SU-DHL-6 (cell line): Measurements from ENCODE around the gene MAP1S.
"Not testable (repeated sequence)": the region's sequence is repeated elsewhere in the genome, so short reads cannot be mapped to it uniquely, and the experiment has no call there.

Experiments
- H2AFZ ChIP-seq: fragments of 200-600 bp; sonication (generic); 2 replicates; pipeline ENCODE4 v1.6.1; 2014; ENCODE audit warnings: low read depth, mild to moderate bottlenecking, moderate library complexity, mixed read lengths, antibody characterized with exemption, low read length; ENCODE audit not compliant: severe bottlenecking
- H3F3A ChIP-seq: fragments of 200-600 bp; shearing (Covaris generic); 2 replicates; pipeline ENCODE4 v1.6.0; 2016; ENCODE audit warnings: antibody characterized with exemption, mild to moderate bottlenecking; ENCODE audit not compliant: insufficient read depth
- H3K27ac ChIP-seq: fragments of 200-600 bp; sonication (generic); 2 replicates; pipeline ENCODE4 v1.5.1; 2016; ENCODE audit warnings: low read depth, mild to moderate bottlenecking, low read length, moderate library complexity, mixed read lengths
- H3K27me3 ChIP-seq: fragments of 200-600 bp; sonication (generic), shearing (Covaris generic); 2 replicates; pipeline ENCODE4 v1.6.0; 2014; ENCODE audit warnings: mild to moderate bottlenecking, low read length
- H3K36me3 ChIP-seq: fragments of 200-600 bp; sonication (generic); 2 replicates; pipeline ENCODE4 v1.6.1; 2014; ENCODE audit warnings: mild to moderate bottlenecking, low read length, mixed read lengths
- H3K4me2 ChIP-seq: fragments of 300-600, 200-600 bp; shearing (Covaris generic), sonication (generic); 2 replicates; pipeline ENCODE4 v1.6.0; 2014; ENCODE audit warnings: low read length, low read depth, mild to moderate bottlenecking; ENCODE audit not compliant: poor library complexity, severe bottlenecking
- H3K4me3 ChIP-seq: fragments of 200-600 bp; sonication (generic); 2 replicates; pipeline ENCODE4 v1.5.1; 2014; ENCODE audit warnings: antibody characterized with exemption, low read length, mild to moderate bottlenecking, mixed read lengths; ENCODE audit not compliant: insufficient read depth, poor library complexity, severe bottlenecking
- H3K79me2 ChIP-seq: fragments of 200-600 bp; sonication (generic); 2 replicates; pipeline ENCODE4 v1.6.1; 2014; ENCODE audit warnings: mild to moderate bottlenecking, low read length, moderate library complexity; ENCODE audit not compliant: insufficient read depth
- H3K9ac ChIP-seq: fragments of 200-600 bp; sonication (generic); 2 replicates; pipeline ENCODE4 v1.7.0; 2014; ENCODE audit warnings: mild to moderate bottlenecking, low read length
- H3K9me2 ChIP-seq: fragments of 200-600 bp; sonication (generic); replicated peaks from 2 replicates; pipeline ENCODE4 v1.6.1; 2014; ENCODE audit warnings: low read length; ENCODE audit not compliant: insufficient read depth
- H3K9me3 ChIP-seq: fragments of 200-600 bp; sonication (generic); 2 replicates; pipeline ENCODE4 v1.6.1; 2014; ENCODE audit warnings: low read length, mixed read lengths; ENCODE audit not compliant: insufficient read depth
- H4K20me1 ChIP-seq: fragments of 200-600 bp; sonication (generic); 2 replicates; pipeline ENCODE4 v1.6.1; 2014; ENCODE audit warnings: low read depth, mild to moderate bottlenecking, antibody characterized with exemption, low read length, moderate library complexity, mixed read lengths
- CTCF ChIP-seq: fragments of 200-600 bp; sonication (generic); IDR thresholded peaks from one replicate; pipeline ENCODE4 v1.5.1; 2017; ENCODE audit warnings: antibody characterized with exemption, mild to moderate bottlenecking, low read length, moderate library complexity; ENCODE audit not compliant: insufficient read depth, poor library complexity, severe bottlenecking
- EZH2phosphoT487 ChIP-seq: fragments of 200-600 bp; sonication (generic), shearing (Covaris generic); conservative IDR thresholded peaks from 2 replicates; pipeline ENCODE4 v1.6.1; 2018; ENCODE audit warnings: mild to moderate bottlenecking, antibody characterized with exemption, low read length, moderate library complexity, mixed read lengths

Gene MAP1S

DNA sequence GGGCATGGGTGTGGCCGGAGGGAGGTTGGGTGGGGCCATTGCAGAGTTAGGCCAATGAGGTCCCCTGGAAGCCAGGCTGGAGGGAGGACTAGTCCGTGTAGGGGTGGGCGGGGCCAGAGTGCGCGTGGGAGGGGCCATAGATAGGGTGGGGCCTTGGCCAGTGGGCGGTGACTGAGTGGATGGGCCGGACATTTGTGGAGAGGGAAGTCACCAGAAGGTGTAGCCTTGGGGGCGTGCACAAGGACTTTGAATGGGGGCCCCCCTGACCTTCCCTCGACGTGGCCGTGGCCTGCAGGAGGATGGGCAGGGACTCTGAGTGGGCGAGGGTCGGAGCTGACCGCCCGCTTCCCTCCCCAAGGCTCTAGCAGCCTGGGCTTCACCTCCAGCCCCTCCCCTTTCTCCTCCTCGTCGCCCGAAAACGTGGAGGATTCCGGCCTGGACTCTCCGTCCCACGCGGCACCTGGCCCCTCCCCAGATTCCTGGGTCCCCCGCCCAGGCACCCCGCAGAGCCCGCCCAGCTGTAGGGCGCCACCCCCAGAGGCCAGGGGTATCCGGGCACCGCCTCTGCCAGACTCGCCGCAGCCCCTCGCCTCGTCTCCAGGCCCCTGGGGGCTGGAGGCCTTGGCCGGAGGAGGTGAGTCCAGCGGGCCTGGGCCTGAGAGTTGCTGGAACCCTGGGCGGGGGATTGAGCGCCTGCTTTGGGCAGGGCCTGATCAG lies 59.1 kb downstream of the MAP1S start:
- Histone ChIP-seq H4K20me1 (no peaks in the 10 kb centered on the region), H3K27me3 (no peaks in the 10 kb centered on the region), H3K4me2 (no peak overlapping the region), H3K79me2 (no peaks in the 10 kb centered on the region), H3K9me2 (no peaks in the 10 kb centered on the region), H3K36me3 (no peaks in the 10 kb centered on the region), H3K9me3 (no peaks in the 10 kb centered on the region), H3K4me3 (no peak overlapping the region), H2AFZ (no peak overlapping the region), H3K27ac (no peak overlapping the region), H3F3A (peaks cover 7% of the 10 kb centered on the region; the same call in 1 of the 2 replicates), H3K9ac (no peak overlapping the region)
- TF ChIP-seq EZH2phosphoT487 (no peak), CTCF (no peak)

DNA sequence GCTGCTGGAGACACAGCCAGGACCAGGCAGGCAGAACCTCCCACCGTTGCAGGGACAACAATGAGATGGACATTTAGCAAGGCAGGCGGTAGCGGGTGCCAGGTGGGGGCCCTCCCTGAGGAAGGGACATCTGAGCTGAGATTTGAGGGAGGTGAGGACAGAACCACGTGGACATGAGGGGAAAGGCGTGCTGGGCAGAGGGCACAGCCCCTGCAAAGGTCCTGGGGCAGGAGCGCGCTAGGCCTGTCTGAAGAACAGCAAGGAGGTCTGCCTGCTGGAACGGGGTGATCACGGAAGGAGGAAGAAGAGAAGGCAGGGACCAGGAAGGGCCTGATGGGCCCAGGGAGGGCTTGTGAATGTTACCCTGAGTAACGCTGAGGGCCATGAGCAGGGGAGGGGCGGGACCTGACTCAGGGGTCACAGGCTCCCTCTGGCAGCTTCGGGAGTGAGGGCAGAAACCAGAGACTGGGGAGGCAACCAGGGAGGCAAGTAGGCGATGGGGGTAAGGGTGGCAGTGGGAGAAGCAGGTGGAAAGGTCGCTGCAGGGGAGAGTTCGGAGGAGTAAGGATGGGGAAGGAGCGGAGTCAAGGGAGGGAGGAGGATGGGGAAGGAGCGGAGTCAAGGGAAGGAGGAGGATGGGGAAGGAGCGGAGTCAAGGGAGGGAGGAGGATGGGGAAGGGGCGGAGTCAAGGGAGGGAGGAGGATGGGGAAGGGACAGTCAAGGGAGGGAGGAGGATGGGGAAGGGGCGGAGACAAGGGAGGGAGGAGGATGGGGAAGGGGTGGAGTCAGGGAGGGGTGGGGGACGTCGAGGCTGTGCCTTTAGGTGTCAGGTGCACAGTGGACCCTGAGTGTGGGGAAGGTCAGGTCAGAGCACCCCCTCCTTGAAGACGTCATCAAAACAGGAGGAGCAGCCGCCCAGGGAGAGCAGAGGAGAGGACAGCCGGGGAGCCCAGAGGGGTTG lies 60.0 kb downstream of the MAP1S start:
- TF ChIP-seq CTCF, result no peak
- no peak for TF ChIP-seq EZH2phosphoT487
- Histone ChIP-seq H3K9me3 (no peaks in the 10 kb centered on the region), H3K4me3 (no peak overlapping the region), H3K4me2 (no peak overlapping the region), H3F3A (peaks cover 7% of the 10 kb centered on the region; the same call in 1 of the 2 replicates), H3K79me2 (no peaks in the 10 kb centered on the region), H4K20me1 (no peaks in the 10 kb centered on the region), H3K36me3 (no peaks in the 10 kb centered on the region), H2AFZ (no peak overlapping the region), H3K27me3 (no peaks in the 10 kb centered on the region), H3K9ac (no peak overlapping the region), H3K27ac (no peak overlapping the region), H3K9me2 (no peaks in the 10 kb centered on the region)

DNA sequence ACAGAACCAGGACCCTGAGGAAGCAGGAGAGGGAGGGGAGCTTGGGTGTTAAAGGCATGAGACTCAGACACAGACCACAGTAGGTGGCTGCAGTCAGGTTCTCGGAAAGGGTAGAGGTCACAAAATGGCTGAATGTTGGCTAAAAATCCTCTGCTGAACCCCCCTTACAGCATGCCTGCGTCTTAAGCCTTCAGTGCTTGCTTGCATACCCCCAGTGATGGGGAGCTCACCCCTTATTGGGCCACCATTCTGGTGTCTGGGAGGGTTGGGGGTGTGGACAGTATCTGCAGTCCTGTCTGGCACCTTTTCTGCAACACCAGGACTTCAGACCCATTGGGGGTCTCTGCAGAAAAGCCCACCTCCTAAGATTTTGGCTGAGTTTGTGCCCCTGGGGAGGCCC lies 61.5 kb downstream of the MAP1S start:
- H3K36me3 ChIP-seq, result peaks cover 3% of the 10 kb centered on the region; the same call in 1 of the 2 replicates

DNA sequence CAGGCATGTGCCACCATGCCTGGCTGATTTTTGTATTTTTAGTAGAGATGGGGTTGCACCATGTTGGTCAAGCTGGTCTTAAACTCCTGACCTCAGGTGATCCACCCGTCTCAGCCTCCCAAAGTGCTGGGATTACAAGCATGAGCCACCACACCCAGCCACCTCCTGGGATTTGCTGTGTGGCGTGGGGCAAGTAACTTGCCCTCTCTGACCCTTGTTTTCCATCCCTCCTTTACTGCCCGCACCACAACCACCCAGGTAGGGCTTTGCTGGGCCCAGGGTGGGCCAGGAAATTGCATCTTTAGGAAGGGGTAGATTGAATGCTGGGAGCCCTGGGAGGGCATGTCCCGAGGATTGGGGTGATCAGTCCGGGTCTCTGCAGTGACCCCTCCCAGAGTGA lies 64.4 kb downstream of the MAP1S start:
- not testable (repeated sequence) for H3K27me3 ChIP-seq, H4K20me1 ChIP-seq, H3K27ac ChIP-seq, H3K9ac ChIP-seq, H2AFZ ChIP-seq, H3K36me3 ChIP-seq, H3F3A ChIP-seq, H3K9me2 ChIP-seq, H3K79me2 ChIP-seq, H3K9me3 ChIP-seq, H3K4me3 ChIP-seq, H3K4me2 ChIP-seq

More for the DNA sequence above, 61.5 kb downstream of the MAP1S start:
- no peak overlapping the region for H3K4me2 ChIP-seq
- no peaks in the 10 kb centered on the region for H3K9me3 ChIP-seq
- H3K9me2 ChIP-seq, result no peaks in the 10 kb centered on the region
- no peak overlapping the region for H3K9ac ChIP-seq
- peaks cover 7% of the 10 kb centered on the region; the same call in 1 of the 2 replicates for H3F3A ChIP-seq
- TF ChIP-seq EZH2phosphoT487 (no peak), CTCF (no peak)
- no peak overlapping the region for H3K27ac ChIP-seq
- H3K79me2 ChIP-seq, result no peaks in the 10 kb centered on the region
- H4K20me1 ChIP-seq, result no peaks in the 10 kb centered on the region
- no peak overlapping the region for H3K4me3 ChIP-seq
- H3K27me3 ChIP-seq, result no peaks in the 10 kb centered on the region
- H2AFZ ChIP-seq, result no peak overlapping the region
